Activated B cell treated with CpG ODN at 0.5 μM for 24 hours (primary cell): ENCODE results near the gene GRID2IP. TPM values are rescaled to one million over a fixed set of nuclear protein-coding genes. Genes with fewer than 3 reads are reported as not detected.
A peak's percentile ranks its signal among the peaks of the same experiment; 100 is the strongest.

Source experiments
- ATAC-seq: fragments of 200-7000 bp; cut with Tn5 transposase; one replicate; pipeline ENCODE4 v1.10.0; 2021; ENCODE audit warnings: low read depth, mild to moderate bottlenecking, moderate library complexity
- CTCF ChIA-PET: fragments of 350-600 bp; sonication (Branson Sonifier 250); formaldehyde crosslinking; loops from one replicate; lab custom pipeline; 2021; ENCODE audit warnings: antibody characterized with exemption; lab: Charles Lee
- POLR2A ChIA-PET: fragments of 350-600 bp; sonication (Branson Sonifier 250); formaldehyde crosslinking; loops from one replicate; lab custom pipeline; 2021; ENCODE audit warnings: antibody characterized with exemption; lab: Charles Lee
- DNase-seq: peaks from one replicate; pipeline ENCODE4 v3.0.0; 2022
- H3K27ac Mint-ChIP-seq: one replicate; pipeline ENCODE4 v1.8.0; 2020; ENCODE audit warnings: mixed read lengths
- H3K27me3 Mint-ChIP-seq: one replicate; pipeline ENCODE4 v1.8.0; 2021; ENCODE audit warnings: mixed read lengths
- H3K36me3 Mint-ChIP-seq: one replicate; pipeline ENCODE4 v1.8.0; 2021; ENCODE audit warnings: low read depth, mixed read lengths
- H3K4me1 Mint-ChIP-seq: one replicate; pipeline ENCODE4 v1.8.0; 2021; ENCODE audit warnings: mixed read lengths
- H3K4me3 Mint-ChIP-seq: one replicate; pipeline ENCODE4 v1.8.0; 2020; ENCODE audit warnings: mild to moderate bottlenecking, mixed read lengths
- H3K9me3 Mint-ChIP-seq: one replicate; pipeline ENCODE4 v1.8.0; 2020; ENCODE audit warnings: mixed read lengths
- CTCF ChIP-seq: fragments of 200-600 bp; IDR thresholded peaks from one replicate; pipeline ENCODE4 v1.8.0; 2022; ENCODE audit warnings: antibody characterized with exemption, mild to moderate bottlenecking
- intact Hi-C: fragments of 100-400 bp; cut with micrococcal nuclease; formaldehyde crosslinking; loops from one replicate; pipeline ENCODE4 v1.15.1; 2024
- total RNA-seq: library from RNA; stranded (reverse); gene quantifications from 2 replicates; pipeline ENCODE4 v1.2.3, GENCODE V29; 2022

GRID2IP gene
- total RNA-seq, 1 donor from 2014 or later = 1.3 TPM

- Mint-ChIP-seq H3K4me3 (no peak overlapping the region), H3K27ac (no peak overlapping the region), H3K27me3 (no peaks in the 10 kb centered on the region), H3K9me3 (no peaks in the 10 kb centered on the region), H3K36me3 (no peaks in the 10 kb centered on the region), H3K4me1 (peaks cover 18% of the 10 kb centered on the region)
- intact Hi-C loops = no loop called here
- peak; percentile 32 for ATAC-seq
- ChIA-PET CTCF (no interaction called here), POLR2A (interaction anchor here (0.5 kb wide), 1 partner anchor 73 kb away, joined by 8 read pairs; the partner anchor contains the start of gene DAGLB)
- DNase-seq = no peak
- no peak for TF ChIP-seq CTCF
Observed at GRCh38 chr7:6520163-6520981, 30.9 kb downstream of the GRID2IP start.

GRCh38 chr7:6516387-6516983 is 34.8 kb downstream of the GRID2IP start:
- intact Hi-C loops = loop anchor here (1.0 to 2.0 kb wide), 4 partner anchors 58 to 414 kb away; partner anchors contain the start of gene ZNF316
- no peaks in the 10 kb centered on the region for H3K36me3 Mint-ChIP-seq
- POLR2A ChIA-PET = interaction anchor here (0.6 to 0.7 kb wide), 3 partner anchors 73 to 187 kb away, joined by 3 to 5 read pairs (median 4); no protein-coding TSS in a partner anchor
- peaks cover 18% of the 10 kb centered on the region for H3K4me1 Mint-ChIP-seq
- H3K9me3 Mint-ChIP-seq = no peaks in the 10 kb centered on the region
- peak overlapping the region; percentile 78 for H3K27ac Mint-ChIP-seq
- no peaks in the 10 kb centered on the region for H3K27me3 Mint-ChIP-seq
- TF ChIP-seq CTCF = peak; percentile 76
- DNase-seq (peak; percentile 42), ATAC-seq (peak; percentile 78)
- H3K4me3 Mint-ChIP-seq = peak overlapping the region; percentile 81
- CTCF ChIA-PET = interaction anchor here (0.6 to 1.8 kb wide), 10 partner anchors 9 to 1021 kb away, joined by 3 to 5 read pairs (median 4); no protein-coding TSS in a partner anchor

- intact Hi-C loops = no loop called here
- no peak for TF ChIP-seq CTCF
- Mint-ChIP-seq H3K36me3 (no peaks in the 10 kb centered on the region), H3K4me1 (peaks cover 7% of the 10 kb centered on the region), H3K9me3 (no peaks in the 10 kb centered on the region), H3K27ac (no peak overlapping the region), H3K27me3 (no peaks in the 10 kb centered on the region), H3K4me3 (no peak overlapping the region)
- ATAC-seq (no peak), DNase-seq (no peak)
- ChIA-PET CTCF (no interaction called here), POLR2A (interaction anchor here (0.6 to 0.7 kb wide), 4 partner anchors 24 to 194 kb away, joined by 3 to 5 read pairs (median 5); no protein-coding TSS in a partner anchor)
Observed at GRCh38 chr7:6513541-6513940, 37.7 kb downstream of the GRID2IP start.

GRCh38 chr7:6512892-6513291 is 38.4 kb downstream of the GRID2IP start:
- no peaks in the 10 kb centered on the region for H3K36me3 Mint-ChIP-seq
- no peak overlapping the region for H3K4me3 Mint-ChIP-seq
- no peak overlapping the region for H3K27ac Mint-ChIP-seq
- no peaks in the 10 kb centered on the region for H3K9me3 Mint-ChIP-seq
- CTCF ChIA-PET = no interaction called here
- no peak for DNase-seq
- no peak for ATAC-seq
- intact Hi-C loops = no loop called here
- H3K27me3 Mint-ChIP-seq = no peaks in the 10 kb centered on the region
- no peak for TF ChIP-seq CTCF
- H3K4me1 Mint-ChIP-seq = peaks cover 7% of the 10 kb centered on the region
- POLR2A ChIA-PET = interaction anchor here (0.6 to 0.7 kb wide), 2 partner anchors 54 to 194 kb away, joined by 3 to 5 read pairs; no protein-coding TSS in a partner anchor
